Retinal pigment epithelial cell (primary cell): ENCODE data around the gene LPP.
"Not testable (repeated sequence)": the region's sequence is repeated elsewhere in the genome, so short reads cannot be mapped to it uniquely, and the experiment has no call there.

Experiments used
- DNase-seq: peaks from one replicate; pipeline ENCODE4 v3.0.0-alpha.2; 2010; ENCODE audit warnings: low read depth
- H3K4me3 ChIP-seq: 2 replicates; pipeline ENCODE4 v1.5.1; 2011; ENCODE audit warnings: mild to moderate bottlenecking, low read length, control low read depth, moderate library complexity
- TF ChIP-seq, protein P1 (sequence below): conservative IDR thresholded peaks from 2 replicates; pipeline ENCODE4 v1.5.1; 2011; ENCODE audit warnings: low read depth, low read length, control low read depth, inconsistent platforms

The LPP gene

DNA sequence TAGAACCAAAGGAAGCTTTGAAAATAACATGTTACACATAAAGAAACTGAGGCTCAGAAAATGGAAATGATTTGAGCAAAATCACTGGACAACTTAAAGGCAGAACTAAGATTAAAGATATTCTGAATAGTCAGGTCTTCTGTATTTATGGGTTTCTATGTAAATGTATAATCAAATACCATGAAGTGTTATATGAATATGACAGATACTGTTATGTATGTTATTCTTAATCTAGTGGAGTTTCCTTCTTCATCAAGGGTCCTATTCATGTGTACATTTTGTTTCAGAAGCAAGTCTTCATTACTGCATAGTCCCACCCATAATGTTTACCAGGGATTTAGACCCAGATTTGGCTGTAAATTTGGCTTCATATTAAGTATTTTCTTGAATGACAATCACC is 547.0 kb downstream of the LPP start:
- no peak for DNase-seq
- TF ChIP-seq, protein P1, sequence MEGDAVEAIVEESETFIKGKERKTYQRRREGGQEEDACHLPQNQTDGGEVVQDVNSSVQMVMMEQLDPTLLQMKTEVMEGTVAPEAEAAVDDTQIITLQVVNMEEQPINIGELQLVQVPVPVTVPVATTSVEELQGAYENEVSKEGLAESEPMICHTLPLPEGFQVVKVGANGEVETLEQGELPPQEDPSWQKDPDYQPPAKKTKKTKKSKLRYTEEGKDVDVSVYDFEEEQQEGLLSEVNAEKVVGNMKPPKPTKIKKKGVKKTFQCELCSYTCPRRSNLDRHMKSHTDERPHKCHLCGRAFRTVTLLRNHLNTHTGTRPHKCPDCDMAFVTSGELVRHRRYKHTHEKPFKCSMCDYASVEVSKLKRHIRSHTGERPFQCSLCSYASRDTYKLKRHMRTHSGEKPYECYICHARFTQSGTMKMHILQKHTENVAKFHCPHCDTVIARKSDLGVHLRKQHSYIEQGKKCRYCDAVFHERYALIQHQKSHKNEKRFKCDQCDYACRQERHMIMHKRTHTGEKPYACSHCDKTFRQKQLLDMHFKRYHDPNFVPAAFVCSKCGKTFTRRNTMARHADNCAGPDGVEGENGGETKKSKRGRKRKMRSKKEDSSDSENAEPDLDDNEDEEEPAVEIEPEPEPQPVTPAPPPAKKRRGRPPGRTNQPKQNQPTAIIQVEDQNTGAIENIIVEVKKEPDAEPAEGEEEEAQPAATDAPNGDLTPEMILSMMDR = no peak
- H3K4me3 ChIP-seq = no peak overlapping the region

DNA sequence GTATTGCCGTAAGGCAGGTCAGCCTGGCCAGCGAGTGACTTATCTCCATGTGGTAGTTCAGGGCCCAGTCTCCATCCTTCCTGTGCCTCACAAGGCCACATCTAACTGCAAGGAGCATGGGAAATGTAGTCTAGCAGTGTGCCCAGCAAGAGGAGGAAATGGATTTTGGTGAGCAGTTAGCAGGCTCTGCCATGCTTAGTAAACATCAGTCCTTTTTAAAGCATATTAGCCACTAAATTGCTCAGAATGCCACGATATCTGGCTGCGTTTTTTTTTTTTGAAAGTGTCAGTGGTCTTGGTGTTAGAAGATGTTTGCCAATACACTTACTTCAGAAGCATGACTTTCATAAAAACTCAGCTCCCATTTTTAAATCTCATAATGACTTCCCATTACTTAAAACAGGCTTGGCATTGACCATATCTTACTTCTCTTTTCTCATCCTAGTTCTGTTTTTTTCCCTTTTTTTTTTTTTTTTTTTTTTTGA is 547.6 kb downstream of the LPP start:
- DNase-seq = no peak
- H3K4me3 ChIP-seq = no peak overlapping the region
- TF ChIP-seq, protein P1 = no peak

DNA sequence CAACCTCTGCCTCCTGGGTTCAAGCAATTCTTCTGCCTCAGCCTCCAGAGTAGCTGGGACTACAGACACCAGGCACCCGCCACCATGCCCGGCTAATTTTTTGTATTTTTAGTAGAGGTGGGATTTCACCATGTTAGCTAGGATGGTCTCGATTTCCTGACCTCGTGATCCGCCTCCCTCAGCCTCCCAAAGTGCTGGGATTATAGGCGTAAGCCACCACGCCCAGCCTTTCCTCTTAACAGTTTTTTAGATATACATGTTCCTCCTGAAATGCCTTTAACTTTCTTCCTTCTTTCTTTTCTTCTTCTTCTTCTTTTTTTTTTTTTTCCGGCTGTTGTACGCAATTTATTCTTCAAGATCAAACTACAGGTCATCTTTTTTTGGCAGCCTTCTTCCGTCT is 548.1 kb downstream of the LPP start:
- H3K4me3 ChIP-seq, DNase-seq: not testable (repeated sequence)

DNA sequence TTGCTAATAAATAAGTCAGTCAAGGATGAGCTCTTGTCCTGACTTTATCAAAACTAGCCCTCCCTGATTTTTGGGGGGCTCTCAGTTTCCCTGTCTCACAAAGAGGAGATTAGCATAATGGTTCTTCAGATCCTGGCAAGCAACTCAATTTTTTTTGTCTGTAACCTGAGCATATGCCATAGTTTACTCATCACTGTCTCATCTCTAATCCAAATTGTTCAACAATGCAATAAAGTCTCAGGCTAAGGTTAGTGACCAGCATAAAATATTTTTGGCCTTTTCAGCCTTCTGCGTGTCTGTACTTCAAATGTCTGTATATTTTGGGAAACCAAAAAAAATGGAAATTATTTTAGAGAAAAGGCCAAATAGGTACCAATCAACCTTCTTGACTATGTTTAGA is 552.2 kb downstream of the LPP start:
- no peak overlapping the region for H3K4me3 ChIP-seq
- TF ChIP-seq, protein P1 = no peak
- DNase-seq = no peak

DNA sequence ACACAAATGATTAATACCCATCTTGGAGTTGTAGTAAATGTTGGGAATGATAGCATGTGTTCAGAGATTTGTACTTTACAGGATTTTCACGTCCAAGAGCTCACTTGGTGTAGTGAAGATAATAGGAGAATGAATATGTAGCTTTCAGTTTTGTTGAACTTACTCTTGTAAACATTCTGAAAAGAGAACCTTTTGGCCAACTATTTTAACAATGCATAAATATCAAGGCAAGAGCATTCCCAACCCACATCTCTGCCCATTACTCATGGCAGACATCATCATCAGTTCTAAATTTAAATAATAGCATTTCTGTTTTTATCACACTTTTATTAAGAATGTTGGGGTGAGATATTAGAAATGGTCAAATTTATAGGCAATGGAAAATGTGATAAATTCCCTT is 552.6 kb downstream of the LPP start:
- DNase-seq = no peak
- H3K4me3 ChIP-seq = no peak overlapping the region
- TF ChIP-seq, protein P1 = no peak

DNA sequence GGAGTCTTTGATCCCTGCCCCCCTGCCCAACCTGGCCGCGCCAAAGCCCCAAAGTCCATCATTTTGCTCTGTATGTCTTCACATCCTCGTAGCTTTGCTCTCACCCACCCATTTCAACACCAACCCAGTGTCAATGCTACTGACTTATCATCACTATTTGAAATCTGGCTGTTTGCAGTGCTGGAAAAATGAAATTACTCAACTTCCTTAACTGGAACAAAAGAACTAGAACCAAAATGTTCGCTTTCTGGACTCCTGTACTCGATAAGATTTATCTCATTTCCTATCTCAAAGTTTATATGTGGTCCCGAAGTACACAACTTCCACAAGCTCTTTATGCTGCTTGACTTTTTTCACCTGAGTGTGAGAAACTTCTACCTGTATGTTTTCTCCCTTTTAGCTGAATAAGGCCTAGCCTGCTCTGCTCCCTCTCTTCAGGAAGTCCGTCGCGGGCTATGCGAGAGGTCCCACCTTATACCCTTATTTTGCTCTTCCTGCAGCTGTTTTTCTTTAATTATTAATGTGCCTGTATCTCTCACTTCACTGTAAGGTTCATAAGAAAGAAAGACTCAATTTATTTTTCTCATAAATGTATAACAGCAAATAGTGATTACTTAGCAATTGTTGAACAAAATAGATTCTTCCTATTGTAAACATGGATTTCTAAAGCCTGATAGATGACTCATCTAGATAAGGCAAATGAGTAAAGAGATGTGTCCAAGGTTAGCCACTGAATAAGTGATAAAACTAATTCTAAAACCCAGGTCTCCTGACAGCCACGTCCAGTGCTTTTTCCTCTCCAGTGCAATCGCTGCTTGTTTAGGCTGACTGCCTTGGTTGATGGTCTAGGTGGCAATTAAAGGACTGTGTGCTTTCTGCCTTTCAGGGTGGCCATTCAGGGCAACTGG is 553.7 kb downstream of the LPP start:
- TF ChIP-seq, protein P1 = no peak
- DNase-seq = no peak
- no peak overlapping the region for H3K4me3 ChIP-seq

DNA sequence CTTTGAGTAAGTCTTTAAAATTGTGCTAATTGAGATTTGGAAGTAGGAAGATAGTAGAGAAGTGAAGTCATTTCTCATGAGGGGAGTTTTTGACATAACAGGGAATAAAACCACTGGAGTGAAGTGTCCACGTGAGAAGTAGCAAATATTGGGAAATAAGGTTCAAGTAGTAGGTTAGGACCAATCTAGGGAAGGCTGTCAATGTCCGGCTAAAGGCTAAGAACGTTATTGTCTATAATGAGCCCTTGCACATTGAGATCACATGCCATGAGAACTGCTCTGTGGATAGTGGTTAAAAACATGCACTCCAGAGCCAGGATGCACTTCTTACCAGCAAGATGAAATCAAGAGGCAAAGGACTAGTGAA is 557.9 kb downstream of the LPP start:
- no peak for DNase-seq
- TF ChIP-seq, protein P1 = no peak
- H3K4me3 ChIP-seq = no peak overlapping the region
